Endodermal cell (in vitro differentiated cells): ENCODE data around the gene ELL. TPM values are rescaled to one million over a fixed set of nuclear protein-coding genes. Genes with fewer than 3 reads are reported as not detected.

ENCODE experiments used
- DNase-seq: peaks from one replicate; pipeline ENCODE4 v3.0.0-alpha.2; 2017
- H3K27ac ChIP-seq: 2 replicates; pipeline ENCODE4 v1.5.1; 2013; ENCODE audit warnings: mild to moderate bottlenecking, low read depth, low read length, moderate library complexity
- H3K27me3 ChIP-seq: 2 replicates; pipeline ENCODE4 v1.6.1; 2013; ENCODE audit warnings: mild to moderate bottlenecking, low read length, moderate library complexity; ENCODE audit not compliant: insufficient read depth, control insufficient read depth, poor library complexity, severe bottlenecking
- H3K36me3 ChIP-seq: 2 replicates; pipeline ENCODE4 v1.7.0; 2013; ENCODE audit warnings: mild to moderate bottlenecking, low read length, moderate library complexity; ENCODE audit not compliant: control insufficient read depth, insufficient read depth
- H3K4me1 ChIP-seq: one replicate; pipeline ENCODE4 v1.7.0; 2013; ENCODE audit warnings: low read length; ENCODE audit not compliant: control insufficient read depth, insufficient read depth
- H3K4me3 ChIP-seq: 2 replicates; pipeline ENCODE4 v1.5.1; 2013; ENCODE audit warnings: mild to moderate bottlenecking, low read length, moderate library complexity
- H3K9ac ChIP-seq: 2 replicates; pipeline ENCODE4 v1.6.1; 2013; ENCODE audit warnings: mild to moderate bottlenecking, low read length, moderate library complexity; ENCODE audit not compliant: poor library complexity, severe bottlenecking; ENCODE audit errors: extremely low read depth
- H3K9me3 ChIP-seq: 2 replicates; pipeline ENCODE4 v1.6.1; 2013; ENCODE audit warnings: mild to moderate bottlenecking, low read length, moderate library complexity; ENCODE audit not compliant: control insufficient read depth
- H3K27ac Mint-ChIP-seq: 2 replicates; pipeline ENCODE4 v1.8.0; 2020; ENCODE audit warnings: mixed read lengths
- H3K27me3 Mint-ChIP-seq: 2 replicates; pipeline ENCODE4 v1.8.0; 2021; ENCODE audit warnings: mild to moderate bottlenecking, mixed read lengths; ENCODE audit not compliant: insufficient read depth
- H3K36me3 Mint-ChIP-seq: 2 replicates; pipeline ENCODE4 v1.8.0; 2020; ENCODE audit warnings: low read depth, mixed read lengths
- H3K4me1 Mint-ChIP-seq: 2 replicates; pipeline ENCODE4 v1.8.0; 2020; ENCODE audit warnings: mixed read lengths
- H3K4me3 Mint-ChIP-seq: 2 replicates; pipeline ENCODE4 v1.8.0; 2020; ENCODE audit warnings: mild to moderate bottlenecking, moderate library complexity, mixed read lengths
- H3K9me3 Mint-ChIP-seq: 2 replicates; pipeline ENCODE4 v1.8.0; 2020; ENCODE audit warnings: mild to moderate bottlenecking, mixed read lengths
- CTCF ChIP-seq: fragments of 200-600 bp; sonication (generic); conservative IDR thresholded peaks from 2 replicates; pipeline ENCODE4 v1.5.0; 2021; ENCODE audit warnings: antibody characterized with exemption, mild to moderate bottlenecking
- WGBS, 2 experiments: methylation state at CpG; one replicate each; pipeline versions ENCODE4 v1.1.5 to v1.1.7; 2013; ENCODE audit warnings: missing lambda C conversion rate in 2 of 2, mixed read lengths in 1 of 2; ENCODE audit not compliant: insufficient coverage in 1 of 2, insufficient read length in 1 of 2; 5-methylcytosine and 5-hydroxymethylcytosine counted together
- total RNA-seq, 2 donors: library from RNA; stranded (reverse); fragmentation: NEBNext Ultra II Directional in 1 of 2; extraction: Animal tissue kit (Norgen Biotek cat#: 25700) in 1 of 2; gene quantifications; 2 replicates in 1 of 2; 3 replicates in 1 of 2; pipeline ENCODE4 v1.2.1, GENCODE V29; 2021

Gene ELL
- total RNA-seq, 2 donors from 2014 or later: 10.9 to 15.4 TPM

- no peak overlapping the region for H3K4me3 ChIP-seq
- Mint-ChIP-seq H3K9me3 (peaks cover 1% of the 10 kb centered on the region), H3K27me3 (no peaks in the 10 kb centered on the region), H3K36me3 (peaks cover 4% of the 10 kb centered on the region), H3K4me1 (peaks cover 30% of the 10 kb centered on the region), H3K4me3 (no peak overlapping the region), H3K27ac (no peak overlapping the region)
- DNase-seq: no peak
- H3K9me3 ChIP-seq: no peaks in the 10 kb centered on the region
- H3K36me3 ChIP-seq: no peaks in the 10 kb centered on the region
- WGBS, 2 experiments: 85 to 91% methylated on average over 11 to 13 of the region's 13 CpGs
- no peak for TF ChIP-seq CTCF
- H3K9ac ChIP-seq: no peak overlapping the region
- no peaks in the 10 kb centered on the region for H3K4me1 ChIP-seq
- no peak overlapping the region for H3K27ac ChIP-seq
- H3K27me3 ChIP-seq: no peaks in the 10 kb centered on the region
Measured at GRCh38 chr19:18493440-18494266, 28.2 kb downstream of the ELL start.

DNA sequence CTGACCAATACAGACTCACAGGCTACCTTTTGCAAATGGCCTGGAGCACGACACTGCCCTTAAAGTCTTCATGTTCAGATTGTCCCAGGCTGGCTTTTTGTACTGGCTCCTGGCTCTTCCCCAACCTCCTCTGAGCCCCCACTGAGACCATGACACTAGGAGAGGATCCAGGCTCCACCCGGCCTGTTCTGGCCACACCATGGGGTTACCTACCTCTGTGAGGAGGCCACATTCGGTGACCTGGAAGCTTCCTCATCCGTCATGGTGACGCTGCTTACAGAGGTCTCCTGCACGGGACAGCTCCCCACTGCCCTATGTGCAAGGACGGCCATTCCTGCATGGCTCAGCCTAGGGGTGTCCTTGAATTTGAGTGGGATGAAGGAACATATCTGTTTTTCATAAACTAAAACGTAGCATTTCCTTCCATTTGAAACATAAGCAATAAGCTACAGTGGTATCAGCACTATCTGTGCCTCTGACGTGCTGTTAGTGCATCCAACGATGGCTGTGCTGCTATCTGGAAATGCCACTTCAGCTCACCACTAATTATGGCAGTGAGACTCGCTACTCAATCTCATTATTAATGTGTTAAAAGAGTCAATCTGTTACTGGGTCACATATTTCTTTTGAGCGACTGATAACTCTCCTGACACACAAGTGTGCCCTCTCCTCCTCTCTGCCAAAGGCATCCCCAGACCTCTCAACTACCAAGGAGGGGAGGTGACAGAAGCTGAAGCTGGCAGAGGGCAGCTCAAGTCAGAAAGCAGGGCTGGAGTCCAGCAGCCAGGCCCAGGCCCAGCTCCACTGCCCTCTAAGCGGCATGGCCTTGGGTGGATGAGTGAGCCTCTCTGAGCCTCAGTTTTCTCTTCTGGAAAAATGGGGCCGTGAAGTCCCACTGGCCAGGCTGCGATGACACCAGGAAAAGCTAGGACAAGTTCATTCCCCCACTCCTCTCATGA, 29.6 kb downstream of the ELL start:
- WGBS, 2 experiments: 92% methylated on average over 13 to 15 of the region's 15 CpGs
- TF ChIP-seq CTCF: no peak
- H3K27ac Mint-ChIP-seq: peak overlapping the region; percentile 44

DNA sequence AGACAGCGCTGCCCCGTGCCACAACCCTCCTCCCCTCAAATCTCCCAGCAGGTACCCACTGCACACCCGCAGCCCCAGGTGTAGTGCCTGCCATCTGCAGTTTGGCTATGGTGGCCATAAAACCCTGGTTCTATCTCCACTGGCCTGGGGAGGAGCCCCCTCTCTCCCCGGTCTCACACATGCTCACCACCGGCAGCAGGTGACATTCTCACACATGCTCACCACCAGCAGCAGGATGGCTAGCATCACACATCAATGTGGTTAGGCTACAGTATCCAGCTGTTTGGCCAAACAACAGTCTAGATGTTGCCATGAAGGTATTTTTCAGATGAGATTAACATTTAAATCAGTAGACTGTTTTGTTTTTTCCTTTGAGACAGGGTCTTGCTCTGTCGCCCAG, 31.1 kb downstream of the ELL start:
- H3K4me1 Mint-ChIP-seq: peaks cover 40% of the 10 kb centered on the region
- 91 to 95% methylated on average over 6 of the region's 6 CpGs for WGBS, 2 experiments
- H3K4me3 Mint-ChIP-seq: no peak overlapping the region

More for the DNA sequence above, 29.6 kb downstream of the ELL start:
- H3K27me3 ChIP-seq: no peaks in the 10 kb centered on the region
- Mint-ChIP-seq H3K27me3 (no peaks in the 10 kb centered on the region), H3K9me3 (peaks cover 1% of the 10 kb centered on the region), H3K4me3 (no peak overlapping the region), H3K4me1 (peaks cover 30% of the 10 kb centered on the region), H3K36me3 (peaks cover 4% of the 10 kb centered on the region)
- no peak overlapping the region for H3K9ac ChIP-seq
- H3K4me1 ChIP-seq: no peaks in the 10 kb centered on the region
- no peak overlapping the region for H3K4me3 ChIP-seq
- no peak for DNase-seq
- no peaks in the 10 kb centered on the region for H3K36me3 ChIP-seq
- no peak overlapping the region for H3K27ac ChIP-seq
- H3K9me3 ChIP-seq: no peaks in the 10 kb centered on the region

More for the DNA sequence above, 31.1 kb downstream of the ELL start:
- no peak overlapping the region for H3K4me3 ChIP-seq
- no peak for DNase-seq
- TF ChIP-seq CTCF: no peak
- H3K4me1 ChIP-seq: no peaks in the 10 kb centered on the region
- H3K9me3 Mint-ChIP-seq: peaks cover 1% of the 10 kb centered on the region
- no peaks in the 10 kb centered on the region for H3K36me3 ChIP-seq
- peak overlapping the region; percentile 59 for H3K27ac Mint-ChIP-seq
- H3K27ac ChIP-seq: no peak overlapping the region
- no peaks in the 10 kb centered on the region for H3K27me3 Mint-ChIP-seq
- H3K9ac ChIP-seq: no peak overlapping the region
- no peaks in the 10 kb centered on the region for H3K27me3 ChIP-seq
- H3K9me3 ChIP-seq: no peaks in the 10 kb centered on the region
- H3K36me3 Mint-ChIP-seq: peaks cover 4% of the 10 kb centered on the region
